ENCODE results near the gene CDRT4.

GRCh38 chr17:15422392-15422965 is 44.9 kb downstream of the CDRT4 start:
- TF ChIP-seq, protein P1, sequence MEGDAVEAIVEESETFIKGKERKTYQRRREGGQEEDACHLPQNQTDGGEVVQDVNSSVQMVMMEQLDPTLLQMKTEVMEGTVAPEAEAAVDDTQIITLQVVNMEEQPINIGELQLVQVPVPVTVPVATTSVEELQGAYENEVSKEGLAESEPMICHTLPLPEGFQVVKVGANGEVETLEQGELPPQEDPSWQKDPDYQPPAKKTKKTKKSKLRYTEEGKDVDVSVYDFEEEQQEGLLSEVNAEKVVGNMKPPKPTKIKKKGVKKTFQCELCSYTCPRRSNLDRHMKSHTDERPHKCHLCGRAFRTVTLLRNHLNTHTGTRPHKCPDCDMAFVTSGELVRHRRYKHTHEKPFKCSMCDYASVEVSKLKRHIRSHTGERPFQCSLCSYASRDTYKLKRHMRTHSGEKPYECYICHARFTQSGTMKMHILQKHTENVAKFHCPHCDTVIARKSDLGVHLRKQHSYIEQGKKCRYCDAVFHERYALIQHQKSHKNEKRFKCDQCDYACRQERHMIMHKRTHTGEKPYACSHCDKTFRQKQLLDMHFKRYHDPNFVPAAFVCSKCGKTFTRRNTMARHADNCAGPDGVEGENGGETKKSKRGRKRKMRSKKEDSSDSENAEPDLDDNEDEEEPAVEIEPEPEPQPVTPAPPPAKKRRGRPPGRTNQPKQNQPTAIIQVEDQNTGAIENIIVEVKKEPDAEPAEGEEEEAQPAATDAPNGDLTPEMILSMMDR (IDR thresholded peaks at IDR 0.05; ENCODE audit: borderline replicate concordance, extremely low read depth, low read length, poor library complexity, severe bottlenecking), result no peak
- no peak for TF ChIP-seq EZH2 (IDR thresholded peaks at IDR 0.05; ENCODE audit: borderline replicate concordance, low read depth, low read length, severe bottlenecking)

All from DND-41 (cell line).